OCI-LY3 (cell line): ENCODE data around the gene LASP1.

ENCODE experiments used
- H2AFZ ChIP-seq: fragments of 200-600, 300-600 bp; shearing (Covaris generic); 2 replicates; pipeline ENCODE4 v1.6.0; 2014; ENCODE audit warnings: antibody characterized with exemption, low read depth, low read length
- H3K27ac ChIP-seq: fragments of 200-600, 300-600 bp; sonication (generic); 2 replicates; pipeline ENCODE4 v1.5.1; 2014; ENCODE audit warnings: mild to moderate bottlenecking, low read length, moderate library complexity, mixed read lengths
- H3K27me3 ChIP-seq: fragments of 200-600, 300-600 bp; sonication (generic); 2 replicates; pipeline ENCODE4 v1.6.1; 2014; ENCODE audit warnings: low read depth, low read length, mixed read lengths
- H3K36me3 ChIP-seq: fragments of 200-600, 300-600 bp; sonication (generic); replicated peaks from 2 replicates; pipeline ENCODE3; 2014; ENCODE audit warnings: low read depth, low read length, mixed read lengths
- H3K4me1 ChIP-seq: fragments of 300-600, 200-600 bp; sonication (generic); 2 replicates; pipeline ENCODE4 v1.6.1; 2014; ENCODE audit warnings: low read length, mixed read lengths
- H3K4me2 ChIP-seq: fragments of 200-600, 300-600 bp; sonication (generic); 2 replicates; pipeline ENCODE4 v1.6.1; 2014; ENCODE audit warnings: low read length, mixed read lengths
- H3K4me3 ChIP-seq: fragments of 300-600, 200-600 bp; sonication (generic); 2 replicates; pipeline ENCODE4 v1.5.1; 2014; ENCODE audit warnings: antibody characterized with exemption, mild to moderate bottlenecking, low read length, moderate library complexity
- H3K79me2 ChIP-seq: fragments of 300-600, 200-600 bp; shearing (Covaris generic); 2 replicates; pipeline ENCODE4 v1.6.1; 2014; ENCODE audit warnings: mild to moderate bottlenecking, low read length, mixed read lengths
- H3K9ac ChIP-seq: fragments of 300-600, 200-600 bp; shearing (Covaris generic); 2 replicates; pipeline ENCODE4 v1.6.0; 2014; ENCODE audit warnings: mild to moderate bottlenecking, low read length, moderate library complexity
- H3K9me3 ChIP-seq: fragments of 200-600, 300-600 bp; shearing (Covaris generic); 2 replicates; pipeline ENCODE4 v1.6.1; 2014; ENCODE audit warnings: low read length, mixed read lengths; ENCODE audit not compliant: insufficient read depth
- H4K20me1 ChIP-seq: fragments of 200-600, 300-600 bp; sonication (generic); 2 replicates; pipeline ENCODE4 v1.6.1; 2016; ENCODE audit warnings: low read length, mixed read lengths; ENCODE audit not compliant: insufficient read depth
- EZH2phosphoT487 ChIP-seq: fragments of 200-600 bp; shearing (Covaris generic); IDR thresholded peaks from 2 replicates; pipeline ENCODE4 v1.6.1; 2018; ENCODE audit warnings: antibody characterized with exemption, mixed run types, low read depth
- TF ChIP-seq, protein P1 (sequence below): fragments of 200-600, 300-600 bp; sonication (generic); IDR thresholded peaks from 2 replicates; pipeline ENCODE4 v1.5.1; 2014; ENCODE audit warnings: antibody characterized with exemption, low read length, low read depth

LASP1 gene

DNA sequence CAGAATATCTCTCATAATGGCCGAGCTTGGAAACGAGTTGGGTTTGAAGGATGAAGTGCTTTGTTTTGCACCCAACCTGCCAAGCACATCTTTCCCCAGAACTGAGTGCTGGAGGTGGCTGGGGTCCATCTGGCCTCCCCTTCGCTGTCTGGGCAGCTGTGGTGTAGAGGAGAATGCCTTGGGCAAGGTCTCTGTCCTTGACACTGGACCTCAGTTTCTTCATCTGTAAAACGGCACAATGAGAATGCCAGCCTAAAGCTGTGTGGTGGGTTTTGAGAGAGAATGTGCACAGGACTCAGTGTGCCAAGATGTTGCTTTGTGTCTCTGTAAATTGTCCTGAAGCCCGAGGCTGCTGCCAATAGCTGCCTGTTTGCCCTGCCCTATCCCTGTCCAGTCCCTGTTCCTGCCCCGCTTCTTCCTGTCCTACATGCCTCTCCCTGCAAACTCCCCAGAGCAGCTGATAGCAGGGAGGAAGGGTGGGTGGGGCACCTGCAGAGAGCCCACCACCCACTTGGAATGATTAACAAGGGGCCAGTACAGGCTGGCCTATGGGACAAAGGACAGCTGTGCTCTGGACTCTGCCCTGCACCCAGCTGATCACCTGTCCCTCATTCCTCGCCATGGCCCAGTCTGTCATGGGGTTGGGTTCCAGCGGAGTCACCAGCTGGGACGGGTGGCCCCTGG, 15.3 kb downstream of the LASP1 start:
- no peak overlapping the region for H2AFZ ChIP-seq
- H3K9me3 ChIP-seq, result no peaks in the 10 kb centered on the region
- no peak overlapping the region for H3K27ac ChIP-seq
- H3K4me3 ChIP-seq, result no peak overlapping the region
- H3K4me1 ChIP-seq, result peaks cover 9% of the 10 kb centered on the region
- no peak overlapping the region for H3K9ac ChIP-seq
- H3K36me3 ChIP-seq, result peaks cover 33% of the 10 kb centered on the region
- H3K79me2 ChIP-seq, result no peaks in the 10 kb centered on the region; the same call in 1 of the 2 replicates
- TF ChIP-seq EZH2phosphoT487, result no peak
- TF ChIP-seq, protein P1, sequence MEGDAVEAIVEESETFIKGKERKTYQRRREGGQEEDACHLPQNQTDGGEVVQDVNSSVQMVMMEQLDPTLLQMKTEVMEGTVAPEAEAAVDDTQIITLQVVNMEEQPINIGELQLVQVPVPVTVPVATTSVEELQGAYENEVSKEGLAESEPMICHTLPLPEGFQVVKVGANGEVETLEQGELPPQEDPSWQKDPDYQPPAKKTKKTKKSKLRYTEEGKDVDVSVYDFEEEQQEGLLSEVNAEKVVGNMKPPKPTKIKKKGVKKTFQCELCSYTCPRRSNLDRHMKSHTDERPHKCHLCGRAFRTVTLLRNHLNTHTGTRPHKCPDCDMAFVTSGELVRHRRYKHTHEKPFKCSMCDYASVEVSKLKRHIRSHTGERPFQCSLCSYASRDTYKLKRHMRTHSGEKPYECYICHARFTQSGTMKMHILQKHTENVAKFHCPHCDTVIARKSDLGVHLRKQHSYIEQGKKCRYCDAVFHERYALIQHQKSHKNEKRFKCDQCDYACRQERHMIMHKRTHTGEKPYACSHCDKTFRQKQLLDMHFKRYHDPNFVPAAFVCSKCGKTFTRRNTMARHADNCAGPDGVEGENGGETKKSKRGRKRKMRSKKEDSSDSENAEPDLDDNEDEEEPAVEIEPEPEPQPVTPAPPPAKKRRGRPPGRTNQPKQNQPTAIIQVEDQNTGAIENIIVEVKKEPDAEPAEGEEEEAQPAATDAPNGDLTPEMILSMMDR, result no peak
- H3K27me3 ChIP-seq, result no peaks in the 10 kb centered on the region
- H3K4me2 ChIP-seq, result no peak overlapping the region
- peaks cover 68% of the 10 kb centered on the region for H4K20me1 ChIP-seq

DNA sequence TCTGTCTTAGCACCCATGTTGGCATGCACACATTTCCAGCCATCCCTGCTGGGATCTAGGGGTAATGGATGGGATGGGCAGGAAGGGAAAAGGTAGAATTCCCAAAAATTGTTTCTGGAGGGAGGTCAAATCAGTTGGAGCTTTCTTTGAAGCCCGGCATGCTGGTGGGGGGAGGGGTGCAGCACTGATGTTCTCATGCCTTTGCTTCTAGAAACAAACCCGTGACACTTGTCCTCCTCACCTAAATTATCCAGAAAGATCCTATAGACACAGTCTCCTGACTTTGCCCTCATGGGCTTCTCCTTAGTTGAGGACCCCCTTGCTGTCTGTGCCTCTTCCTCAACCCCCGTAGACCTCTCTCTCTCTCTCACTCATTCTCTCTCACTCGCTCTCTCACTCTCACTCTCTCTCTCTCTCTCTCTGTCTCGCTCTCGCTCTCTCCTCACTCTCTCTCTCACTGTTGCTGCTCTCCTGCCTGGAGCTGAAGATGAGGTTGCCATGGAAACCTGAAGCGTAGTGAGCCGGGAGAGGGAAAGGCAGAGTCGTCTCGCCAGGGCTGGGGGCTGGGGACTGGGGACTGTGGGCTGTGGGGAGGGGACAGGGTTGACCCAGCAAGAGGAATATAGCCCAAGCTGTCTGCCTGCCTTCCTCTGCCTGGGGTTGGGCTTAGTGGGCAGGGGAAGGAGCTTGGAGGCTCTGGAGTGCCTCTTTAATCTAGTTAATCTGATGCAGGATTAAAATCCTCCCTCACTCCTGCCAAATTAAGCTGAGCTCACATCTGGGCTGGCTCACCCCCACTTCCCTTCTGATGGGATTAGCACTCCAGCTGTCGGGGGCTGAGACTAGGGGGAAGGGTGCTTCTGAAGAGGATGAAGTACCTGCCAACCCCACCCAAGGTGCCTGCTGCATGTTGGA, 16.1 kb downstream of the LASP1 start:
- Histone ChIP-seq H3K4me2 (no peak overlapping the region), H3K27me3 (no peaks in the 10 kb centered on the region), H4K20me1 (peaks cover 65% of the 10 kb centered on the region), H3K4me1 (peaks cover 17% of the 10 kb centered on the region), H3K36me3 (peaks cover 29% of the 10 kb centered on the region), H3K4me3 (no peak overlapping the region), H3K9me3 (no peaks in the 10 kb centered on the region), H2AFZ (no peak overlapping the region), H3K27ac (no peak overlapping the region), H3K9ac (no peak overlapping the region), H3K79me2 (no peaks in the 10 kb centered on the region; the same call in 1 of the 2 replicates)
- TF ChIP-seq EZH2phosphoT487, result no peak
- TF ChIP-seq, protein P1, result no peak

GRCh38 chr17:38886643-38887010, 16.8 kb downstream of the LASP1 start:
- H4K20me1 ChIP-seq, result peaks cover 60% of the 10 kb centered on the region
- H3K4me2 ChIP-seq, result no peak overlapping the region

More at GRCh38 chr17:38886643-38887010, 16.8 kb downstream of the LASP1 start:
- Histone ChIP-seq H3K27ac (no peak overlapping the region), H3K4me1 (peaks cover 24% of the 10 kb centered on the region), H3K79me2 (no peaks in the 10 kb centered on the region; the same call in 1 of the 2 replicates), H3K27me3 (no peaks in the 10 kb centered on the region), H3K9me3 (no peaks in the 10 kb centered on the region), H3K4me3 (no peak overlapping the region), H2AFZ (no peak overlapping the region), H3K36me3 (peaks cover 25% of the 10 kb centered on the region), H3K9ac (no peak overlapping the region)
- TF ChIP-seq, protein P1, result no peak
- TF ChIP-seq EZH2phosphoT487, result no peak
